Adrenal gland (tissue), 12 donors: ENCODE measurements around the gene RFXANK. TPM values are rescaled to one million over a fixed set of nuclear protein-coding genes. Genes with fewer than 3 reads are reported as not detected.
"Not testable (repeated sequence)": the region's sequence is repeated elsewhere in the genome, so short reads cannot be mapped to it uniquely, and the experiment has no call there.

ENCODE experiments used
- DNase-seq, 7 donors: peaks; one replicate each; pipeline ENCODE4 v3.0.0-alpha.2; 2019 to 2020
- H3K27ac ChIP-seq, 5 donors: fragments of 200-600 bp; sonication (generic) in 4 of 5; 1 replicate in 3 of 5; 2 replicates in 2 of 5; pipeline versions ENCODE4 v1.5.1 to v1.8.0; 2016 to 2020; ENCODE audit warnings: mild to moderate bottlenecking in 1 of 5
- H3K27me3 ChIP-seq: fragments of 200-600 bp; 2 replicates; pipeline ENCODE4 v1.8.0; 2021
- H3K36me3 ChIP-seq, 2 donors: fragments of 200-600 bp; replicated peaks in 1 of 2; 1 replicate in 1 of 2; 2 replicates in 1 of 2; pipeline versions ENCODE4 v1.5.1 to v1.8.0; 2018 to 2022
- H3K4me1 ChIP-seq, 2 donors: fragments of 200-600 bp; replicated peaks in 1 of 2; 1 replicate in 1 of 2; 2 replicates in 1 of 2; pipeline versions ENCODE4 v1.5.1 to v1.8.0; 2018 to 2021
- H3K4me3 ChIP-seq, 4 donors: fragments of 200-600 bp; sonication (generic) in 3 of 4; one replicate each; pipeline ENCODE4 v1.5.1; 2016 to 2018
- H3K9me3 ChIP-seq, 3 donors: fragments of 200-600 bp; sonication (generic) in 1 of 3; replicated peaks in 1 of 3; 1 replicate in 2 of 3; 2 replicates in 1 of 3; pipeline versions ENCODE4 v1.5.1 to v1.8.0; 2016 to 2021
- POLR2A ChIP-seq, 2 donors: fragments of 450-650 bp; IDR thresholded peaks; one replicate each; pipeline ENCODE4 v1.6.1; 2017; ENCODE audit warnings: antibody characterized with exemption in 2 of 2, mild to moderate bottlenecking in 2 of 2, moderate library complexity in 1 of 2
- WGBS, 4 donors: extraction: QIAGEN DNeasy Blood & Tissue Kit in 2 of 4; methylation state at CpG; one replicate each; pipeline versions ENCODE4 v1.1.5 to v1.1.7; 2013 to 2017; 5-methylcytosine and 5-hydroxymethylcytosine counted together
- intact Hi-C, 2 donors: fragments of 100-400 bp; cut with DNase I; formaldehyde crosslinking; loops; one replicate each; pipeline versions ENCODE4 v1.14.1 to v1.15.0; 2022 to 2023
- polyA plus RNA-seq, 3 donors: library from polyadenylated mRNA; stranded (reverse); fragments of 200-250 nt in 2 of 3; fragments of 350-450 nt in 1 of 3; fragmentation: Illumina TruSeq in 1 of 3; extraction: RNeasy Lipid Tissue Mini Kit (QIAGEN cat#74804) in 1 of 3; gene quantifications; one replicate each; pipeline ENCODE4 v1.2.3, GENCODE V29; 2013 to 2014
- total RNA-seq, 9 donors: library from RNA; depleted of rRNA in 4 of 9; stranded (reverse); fragments of >200 nt in 4 of 9; fragments of 120-200 nt in 1 of 9; fragmentation: NEBNext Ultra II Directional in 1 of 9; extraction: Animal tissue kit (Norgen Biotek cat#: 25700) in 1 of 9; gene quantifications; one replicate each; pipeline versions ENCODE4 v1.1.0 to v1.2.4, GENCODE V29; 2013 to 2023
- TF ChIP-seq, protein P1 (sequence below), 6 experiments: fragments of 450-650 bp in 4 of 6; fragments of 200-600 bp in 2 of 6; sonication (generic) in 1 of 6; IDR thresholded peaks; 1 replicate in 5 of 6; 2 replicates in 1 of 6; pipeline versions ENCODE4 v1.5.1 to v1.8.0; 2016 to 2021; ENCODE audit warnings: antibody characterized with exemption in 6 of 6, mild to moderate bottlenecking in 2 of 6, moderate library complexity in 1 of 6
- donor health status: healthy with polysubstance abuse.
- donor health status: Bipolar disorder and iron deficiency.
- donor health status: DM: yes; HTN: yes; CAD: no.
- donor health status: DM: no; HTN: no; CAD: no.
- donor health status: DM: no; HTN: no; CAD: no.
- donor health status: DM: yes; HTN: yes; CAD: no.

Gene RFXANK
- total and polyA plus RNA-seq, 12 donors, result 21.7 to 195 (median 52.4) TPM

DNA sequence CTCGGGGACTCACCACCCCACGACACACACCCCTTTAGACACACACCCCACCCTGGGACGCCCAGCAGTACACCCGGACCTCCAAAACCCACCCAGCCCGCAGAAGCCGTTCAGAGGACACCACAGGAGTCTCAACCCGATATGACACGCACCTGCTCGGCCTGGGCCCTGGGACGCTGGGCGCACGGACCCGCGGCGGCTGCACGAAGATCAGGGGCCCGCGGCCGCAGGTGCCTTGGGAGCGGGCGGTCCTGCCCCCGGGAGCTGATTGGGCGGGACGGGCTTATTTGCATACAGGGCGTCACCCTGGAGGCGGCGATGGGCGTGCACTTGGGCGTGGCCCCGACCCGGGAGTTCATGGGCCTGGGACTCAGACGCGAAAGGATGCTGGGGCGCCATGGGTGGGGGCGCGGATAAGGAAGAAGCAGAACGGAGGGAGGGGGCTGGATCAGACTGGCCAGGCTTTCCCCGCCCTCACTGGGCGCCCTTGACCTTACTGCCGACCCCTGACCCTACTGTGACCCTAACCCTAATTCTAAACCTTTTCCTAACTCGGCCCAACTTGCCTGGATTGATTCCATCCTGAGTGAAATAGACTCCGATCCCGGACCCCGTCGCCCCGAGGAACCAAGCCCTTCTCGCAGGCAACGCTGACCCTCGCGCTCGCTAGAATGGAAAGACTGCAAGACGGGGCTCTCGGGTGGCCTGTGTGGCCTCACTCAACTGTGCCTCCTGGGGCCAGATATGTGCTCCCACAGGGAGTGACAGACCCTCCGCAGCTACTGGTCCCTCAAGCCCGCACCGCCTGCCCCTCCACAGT, 21.8 kb upstream of the RFXANK start, which contains the start of gene MEF2B:
Gene MEF2B, minus strand, starts transcription at position 211 of the 820 bp plus-strand sequence. CDS start 19,528 bp downstream, outside the sequence.
- TF ChIP-seq, protein P1, sequence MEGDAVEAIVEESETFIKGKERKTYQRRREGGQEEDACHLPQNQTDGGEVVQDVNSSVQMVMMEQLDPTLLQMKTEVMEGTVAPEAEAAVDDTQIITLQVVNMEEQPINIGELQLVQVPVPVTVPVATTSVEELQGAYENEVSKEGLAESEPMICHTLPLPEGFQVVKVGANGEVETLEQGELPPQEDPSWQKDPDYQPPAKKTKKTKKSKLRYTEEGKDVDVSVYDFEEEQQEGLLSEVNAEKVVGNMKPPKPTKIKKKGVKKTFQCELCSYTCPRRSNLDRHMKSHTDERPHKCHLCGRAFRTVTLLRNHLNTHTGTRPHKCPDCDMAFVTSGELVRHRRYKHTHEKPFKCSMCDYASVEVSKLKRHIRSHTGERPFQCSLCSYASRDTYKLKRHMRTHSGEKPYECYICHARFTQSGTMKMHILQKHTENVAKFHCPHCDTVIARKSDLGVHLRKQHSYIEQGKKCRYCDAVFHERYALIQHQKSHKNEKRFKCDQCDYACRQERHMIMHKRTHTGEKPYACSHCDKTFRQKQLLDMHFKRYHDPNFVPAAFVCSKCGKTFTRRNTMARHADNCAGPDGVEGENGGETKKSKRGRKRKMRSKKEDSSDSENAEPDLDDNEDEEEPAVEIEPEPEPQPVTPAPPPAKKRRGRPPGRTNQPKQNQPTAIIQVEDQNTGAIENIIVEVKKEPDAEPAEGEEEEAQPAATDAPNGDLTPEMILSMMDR (IDR thresholded peaks at IDR 0.05), result no peak
- TF ChIP-seq POLR2A (IDR thresholded peaks at IDR 0.05), result no peak
- H3K36me3 ChIP-seq, result no peaks in the 10 kb centered on the region
- H3K9me3 ChIP-seq, result no peaks in the 10 kb centered on the region
- intact Hi-C loops, result no loop called here
- no peak within 1 kb of the TSS for H3K27ac ChIP-seq
- H3K4me3 ChIP-seq, result no peak within 1 kb of the TSS
- peak; percentile 74 to 89 (median 81) for DNase-seq
- H3K4me1 ChIP-seq, result peaks cover 3 to 10% of the 10 kb centered on the region in 2 donors
- H3K27me3 ChIP-seq, result no peaks in the 10 kb centered on the region
- 15 to 40% (median 29%) methylated on average over 20 to 56 of the region's 56 CpGs for WGBS, 4 donors

GRCh38 chr19:19170873-19171672, 21.0 kb upstream of the RFXANK start:
- TF ChIP-seq, protein P1 (IDR thresholded peaks at IDR 0.05), result no peak
- no peak for TF ChIP-seq POLR2A (IDR thresholded peaks at IDR 0.05)
- WGBS, 4 donors, result 80 to 91% (median 84%) methylated on average over 6 of the region's 6 CpGs
- no peak overlapping the region for H3K4me3 ChIP-seq
- DNase-seq, result no peak
- H3K36me3 ChIP-seq, result no peaks in the 10 kb centered on the region
- H3K4me1 ChIP-seq, result peaks cover 3 to 10% of the 10 kb centered on the region in 2 donors
- no peaks in the 10 kb centered on the region for H3K9me3 ChIP-seq
- no peaks in the 10 kb centered on the region for H3K27me3 ChIP-seq
- no peak overlapping the region for H3K27ac ChIP-seq
- intact Hi-C loops, result no loop called here

DNA sequence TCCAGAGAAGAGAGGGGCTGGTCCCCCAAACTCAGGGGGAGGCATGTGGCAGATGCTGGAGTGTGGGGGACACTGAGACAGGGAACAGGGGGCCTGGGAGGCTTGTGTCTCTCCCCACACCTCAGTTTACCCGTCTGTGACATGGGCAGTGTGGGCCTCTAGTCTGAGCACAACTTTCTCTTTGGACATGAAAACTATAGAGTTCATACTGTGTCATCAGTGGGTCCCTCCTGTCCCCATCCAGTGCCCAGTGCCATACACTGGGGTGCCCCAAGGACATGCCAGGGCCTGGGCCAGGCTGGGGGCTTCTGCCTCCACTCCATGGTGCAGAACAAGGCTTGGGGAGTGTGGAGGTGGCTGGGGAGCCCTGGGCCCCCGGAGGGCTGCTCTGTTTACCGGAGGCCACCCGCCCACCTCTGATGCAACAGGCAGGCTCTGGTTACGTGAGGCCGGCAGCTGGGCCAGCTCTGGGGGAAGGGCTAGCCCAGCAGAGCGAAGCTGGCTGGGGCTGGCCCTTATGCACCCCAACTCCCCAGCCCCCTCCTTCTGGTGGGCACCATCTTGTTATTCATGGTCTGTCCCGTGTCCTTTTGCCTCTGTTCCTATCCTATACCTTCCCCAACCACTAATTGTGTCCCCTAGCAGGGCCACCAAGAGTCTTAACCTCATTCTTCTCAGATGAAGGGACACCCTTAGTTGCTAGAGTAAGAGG, 20.1 kb upstream of the RFXANK start:
- Histone ChIP-seq H3K9me3 (no peaks in the 10 kb centered on the region), H3K4me1 (peaks cover 3 to 10% of the 10 kb centered on the region in 2 donors), H3K36me3 (no peaks in the 10 kb centered on the region), H3K27me3 (no peaks in the 10 kb centered on the region), H3K4me3 (no peak overlapping the region), H3K27ac (no peak overlapping the region)
- 55 to 90% (median 70%) methylated on average over 5 to 8 of the region's 8 CpGs for WGBS, 4 donors
- no peak for DNase-seq
- TF ChIP-seq, protein P1 (IDR thresholded peaks at IDR 0.05), result no peak
- TF ChIP-seq POLR2A (IDR thresholded peaks at IDR 0.05), result no peak
- intact Hi-C loops, result no loop called here

GRCh38 chr19:19173243-19173642, 18.8 kb upstream of the RFXANK start:
- H3K4me3 ChIP-seq, H3K9me3 ChIP-seq, intact Hi-C loops, H3K27me3 ChIP-seq, H3K27ac ChIP-seq, H3K36me3 ChIP-seq, DNase-seq: not testable (repeated sequence)
- WGBS, 4 donors, result 83 to 93% (median 84%) methylated on average over 5 of the region's 5 CpGs
- H3K4me1 ChIP-seq, result peaks cover 3 to 10% of the 10 kb centered on the region in 2 donors
